Mononuclear cell (primary cell): ENCODE measurements around the gene SNX24. TPM values are rescaled to one million over a fixed set of nuclear protein-coding genes. Genes with fewer than 3 reads are reported as not detected.
"Not testable (repeated sequence)": the region's sequence is repeated elsewhere in the genome, so short reads cannot be mapped to it uniquely, and the experiment has no call there.

Experiments
- H3K27me3 ChIP-seq: 2 replicates; pipeline ENCODE4 v1.6.0; 2011; ENCODE audit warnings: low read length, control low read depth; ENCODE audit not compliant: insufficient read depth
- H3K4me1 ChIP-seq: 2 replicates; pipeline ENCODE4 v1.5.1; 2011; ENCODE audit warnings: mild to moderate bottlenecking, low read length, control low read depth; ENCODE audit not compliant: insufficient read depth
- H3K4me3 ChIP-seq: 2 replicates; pipeline ENCODE4 v1.5.1; 2011; ENCODE audit warnings: mild to moderate bottlenecking, low read length, moderate library complexity
- H3K9me3 ChIP-seq: 2 replicates; pipeline ENCODE4 v1.5.1; 2011; ENCODE audit warnings: low read depth, mild to moderate bottlenecking, control low read depth, low read length
- total RNA-seq: library from RNA; depleted of rRNA; stranded (reverse); fragments of >200 nt; gene quantifications from one replicate; pipeline ENCODE4 v1.2.3, GENCODE V29; 2012

SNX24 gene
- total RNA-seq, 1 donor = 1.4 TPM

- H3K4me1 ChIP-seq = no peaks in the 10 kb centered on the region
Measured at GRCh38 chr5:122954719-122955118, 109.3 kb downstream of the SNX24 start.

DNA sequence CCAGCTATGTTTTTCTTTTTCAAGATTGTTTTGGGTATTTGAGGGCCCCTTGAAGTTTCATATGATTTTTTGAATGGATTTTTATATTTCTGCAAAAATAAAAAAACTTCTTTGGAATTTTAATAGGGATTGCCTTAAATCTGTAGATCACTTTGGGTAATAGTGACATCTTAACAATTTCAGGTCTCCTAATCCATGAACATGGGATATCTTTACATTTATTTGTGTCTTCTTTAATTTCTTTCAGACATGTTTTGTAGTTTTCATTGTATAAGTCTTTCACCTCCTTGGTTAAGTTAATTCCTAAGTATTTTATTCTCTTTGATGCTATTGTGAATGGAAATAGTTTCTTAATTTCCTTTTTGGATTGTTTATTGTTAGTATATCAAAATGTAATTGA is 112.0 kb downstream of the SNX24 start:
- Histone ChIP-seq H3K4me1 (no peaks in the 10 kb centered on the region), H3K9me3 (peaks cover 7% of the 10 kb centered on the region), H3K4me3 (no peak overlapping the region), H3K27me3 (no peaks in the 10 kb centered on the region)

More at GRCh38 chr5:122954719-122955118, 109.3 kb downstream of the SNX24 start:
- H3K27me3 ChIP-seq = no peaks in the 10 kb centered on the region
- no peak overlapping the region for H3K4me3 ChIP-seq
- peaks cover 7% of the 10 kb centered on the region for H3K9me3 ChIP-seq

GRCh38 chr5:122959740-122960445 is 114.5 kb downstream of the SNX24 start:
- Histone ChIP-seq H3K4me1 (no peaks in the 10 kb centered on the region), H3K9me3 (peaks cover 7% of the 10 kb centered on the region), H3K4me3 (no peak overlapping the region), H3K27me3 (no peaks in the 10 kb centered on the region)

DNA sequence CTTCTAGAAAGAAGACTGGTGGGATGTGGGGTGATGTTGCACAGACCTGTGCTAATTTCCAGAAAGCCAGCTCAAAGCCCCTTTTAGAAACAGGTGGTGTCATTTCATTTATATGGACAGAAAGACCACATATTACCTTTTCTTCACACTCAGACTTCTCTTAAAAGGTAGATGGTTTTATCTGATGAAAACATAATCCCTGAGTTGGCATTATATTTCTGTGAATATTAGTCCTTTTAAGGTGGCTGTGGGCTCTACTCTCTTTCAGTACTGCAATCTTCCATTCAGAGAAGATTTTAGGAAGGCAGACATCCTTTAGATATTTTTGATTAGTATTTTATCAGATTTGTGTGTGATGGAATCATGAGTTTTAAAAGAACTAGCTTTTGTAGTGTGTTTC is 117.9 kb downstream of the SNX24 start:
- no peaks in the 10 kb centered on the region for H3K27me3 ChIP-seq
- H3K4me3 ChIP-seq = no peak overlapping the region
- H3K9me3 ChIP-seq = no peaks in the 10 kb centered on the region
- no peaks in the 10 kb centered on the region for H3K4me1 ChIP-seq

DNA sequence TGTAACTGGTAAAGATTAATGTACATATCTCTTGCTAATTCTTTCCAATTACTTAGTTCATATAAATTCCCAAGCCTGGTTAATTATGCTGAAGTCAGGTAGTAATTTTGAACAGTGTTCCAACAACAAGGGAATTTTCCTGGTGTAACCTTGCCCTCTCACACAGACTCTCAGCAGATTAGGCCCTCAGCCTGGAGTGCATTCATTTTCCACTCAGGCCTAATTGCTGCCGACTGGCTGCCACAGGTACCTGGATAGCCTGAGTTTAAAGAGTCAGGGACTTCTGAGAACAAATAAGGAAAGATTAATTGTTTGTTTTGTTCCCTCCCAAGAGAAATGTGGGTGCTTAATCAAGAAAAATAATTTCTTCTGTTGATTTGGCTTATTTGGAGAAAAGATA is 119.7 kb downstream of the SNX24 start:
- H3K4me1 ChIP-seq = no peaks in the 10 kb centered on the region
- H3K27me3 ChIP-seq = no peaks in the 10 kb centered on the region
- H3K4me3 ChIP-seq = no peak overlapping the region
- H3K9me3 ChIP-seq = no peaks in the 10 kb centered on the region

DNA sequence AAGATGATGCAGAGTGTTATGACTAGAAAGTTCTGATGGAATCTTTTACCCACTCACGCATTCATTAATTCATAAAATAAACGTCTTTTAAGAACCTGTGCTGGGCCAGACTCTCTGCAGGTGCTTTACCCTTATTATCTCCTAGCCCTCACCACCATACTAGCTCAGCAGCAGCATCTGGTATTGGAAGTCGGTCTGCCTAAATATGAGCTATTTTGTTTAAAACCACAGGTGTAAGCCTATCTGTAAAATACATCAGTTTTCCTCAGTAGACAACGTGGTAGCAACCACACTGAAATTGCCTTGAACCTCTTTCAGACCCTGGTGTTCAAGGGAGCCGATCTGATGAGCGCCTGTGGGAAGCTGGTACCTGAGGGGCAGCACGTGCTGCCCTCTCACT is 121.7 kb downstream of the SNX24 start:
- Histone ChIP-seq H3K4me1 (no peaks in the 10 kb centered on the region), H3K27me3 (no peaks in the 10 kb centered on the region)

DNA sequence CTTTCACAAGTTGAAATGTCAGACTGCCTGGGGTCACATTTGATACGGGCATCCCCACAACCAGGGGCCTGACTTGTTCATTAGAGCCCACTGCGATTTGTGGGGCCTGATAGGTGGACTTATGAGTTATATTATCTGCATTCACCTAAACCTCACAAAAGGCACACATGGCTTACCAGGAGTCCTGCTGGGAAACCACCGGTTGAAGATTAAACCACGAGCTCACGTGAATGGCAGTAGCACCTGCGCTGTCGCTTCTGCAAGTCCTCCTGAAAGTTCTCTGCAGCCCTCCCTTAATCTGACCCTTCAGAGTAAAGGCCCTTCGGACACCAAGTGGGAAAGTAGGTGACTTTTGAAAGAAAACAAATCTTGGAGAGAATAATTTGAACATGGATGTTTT is 122.2 kb downstream of the SNX24 start:
- no peaks in the 10 kb centered on the region for H3K4me1 ChIP-seq
- H3K9me3 ChIP-seq = no peaks in the 10 kb centered on the region
- no peaks in the 10 kb centered on the region for H3K27me3 ChIP-seq
- no peak overlapping the region for H3K4me3 ChIP-seq

More for the DNA sequence above, 121.7 kb downstream of the SNX24 start:
- Histone ChIP-seq H3K9me3 (no peaks in the 10 kb centered on the region), H3K4me3 (no peak overlapping the region)

DNA sequence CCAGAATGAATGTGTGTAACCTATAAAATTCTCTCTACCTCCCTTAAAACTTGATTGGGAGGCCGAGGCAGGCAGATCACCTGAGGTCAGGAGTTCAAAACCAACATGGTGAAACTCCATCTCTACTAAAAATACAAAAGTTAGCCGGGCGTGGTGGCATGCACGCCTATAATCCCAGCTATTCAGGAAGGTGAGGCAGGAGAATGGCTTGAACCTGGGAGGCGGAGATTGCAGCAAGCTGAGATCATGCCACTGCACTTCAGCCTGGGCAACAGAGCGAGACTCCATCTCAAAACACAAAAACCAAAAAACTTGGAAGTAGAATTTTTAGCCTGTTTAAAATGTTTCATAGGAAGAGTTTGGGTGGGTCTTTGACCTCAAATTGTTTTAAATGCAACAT is 122.6 kb downstream of the SNX24 start:
- not testable (repeated sequence) for H3K4me1 ChIP-seq, H3K27me3 ChIP-seq, H3K9me3 ChIP-seq, H3K4me3 ChIP-seq

- H3K9me3 ChIP-seq = no peaks in the 10 kb centered on the region
- H3K4me1 ChIP-seq = no peaks in the 10 kb centered on the region
- no peaks in the 10 kb centered on the region for H3K27me3 ChIP-seq
- H3K4me3 ChIP-seq = no peak overlapping the region
Measured at GRCh38 chr5:122971333-122971732, 125.9 kb downstream of the SNX24 start.

GRCh38 chr5:122972877-122973276 is 127.5 kb downstream of the SNX24 start:
- Histone ChIP-seq H3K4me3 (no peak overlapping the region), H3K27me3 (no peaks in the 10 kb centered on the region), H3K9me3 (no peaks in the 10 kb centered on the region), H3K4me1 (no peaks in the 10 kb centered on the region)

- H3K9me3 ChIP-seq, H3K4me3 ChIP-seq, H3K4me1 ChIP-seq, H3K27me3 ChIP-seq: not testable (repeated sequence)
Measured at GRCh38 chr5:122973759-122974158, 128.3 kb downstream of the SNX24 start.

GRCh38 chr5:122974251-122974650 is 128.8 kb downstream of the SNX24 start:
- H3K9me3 ChIP-seq, H3K27me3 ChIP-seq, H3K4me3 ChIP-seq, H3K4me1 ChIP-seq: not testable (repeated sequence)

DNA sequence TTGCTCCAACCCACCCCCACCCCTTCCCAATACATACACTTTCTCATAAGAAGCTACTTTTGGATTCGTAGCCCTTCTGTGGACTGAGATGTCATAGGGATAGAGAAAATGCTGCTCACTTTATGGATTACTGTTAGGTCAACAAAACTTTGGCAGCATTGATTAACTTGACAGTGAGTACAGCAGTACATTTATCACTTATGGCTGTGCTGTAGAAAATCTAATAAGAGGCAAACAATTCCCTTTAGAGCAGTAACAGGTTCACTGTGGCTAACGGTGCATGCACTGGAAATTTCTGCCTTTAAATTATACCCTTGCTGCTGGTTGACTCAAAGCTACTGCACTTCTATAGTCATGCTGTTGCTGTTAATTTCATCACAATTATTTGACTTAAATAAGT is 131.9 kb downstream of the SNX24 start:
- no peaks in the 10 kb centered on the region for H3K4me1 ChIP-seq

GRCh38 chr5:122978068-122978467 is 132.7 kb downstream of the SNX24 start:
- H3K4me3 ChIP-seq = no peak overlapping the region
- H3K9me3 ChIP-seq = no peaks in the 10 kb centered on the region
- H3K4me1 ChIP-seq = no peaks in the 10 kb centered on the region
- H3K27me3 ChIP-seq = no peaks in the 10 kb centered on the region

More for the DNA sequence above, 131.9 kb downstream of the SNX24 start:
- no peak overlapping the region for H3K4me3 ChIP-seq
- H3K27me3 ChIP-seq = no peaks in the 10 kb centered on the region
- no peaks in the 10 kb centered on the region for H3K9me3 ChIP-seq

DNA sequence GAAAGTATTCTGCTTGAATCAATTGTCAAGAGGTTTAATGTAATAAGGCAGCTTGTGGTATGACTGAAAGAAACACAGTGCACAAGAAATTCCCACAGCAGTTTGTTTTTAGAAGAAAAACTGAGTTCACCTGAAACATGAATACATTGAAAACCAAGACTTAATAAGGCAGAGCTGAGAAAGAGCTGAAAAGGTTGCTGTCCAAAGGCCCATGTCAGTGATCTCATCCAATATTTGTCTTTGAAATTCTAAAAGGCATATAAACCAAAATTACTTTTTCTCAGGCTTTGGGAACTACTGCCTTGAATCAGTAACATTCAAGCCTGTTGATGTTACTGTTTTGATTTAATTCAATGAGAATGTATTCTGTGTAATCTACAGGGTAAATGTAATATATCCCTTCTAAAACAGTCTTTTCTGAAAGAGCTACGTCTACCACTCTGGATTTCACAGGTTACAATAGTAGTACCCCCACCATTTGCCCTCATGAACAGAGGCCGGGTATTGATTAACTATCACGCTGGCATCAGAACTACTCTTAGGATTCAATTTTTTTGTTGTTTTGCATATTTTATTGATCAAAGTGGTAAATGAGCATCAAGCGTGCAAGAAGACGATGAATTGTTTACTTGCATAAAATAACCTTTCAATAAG is 133.4 kb downstream of the SNX24 start:
- Histone ChIP-seq H3K9me3 (no peaks in the 10 kb centered on the region), H3K4me3 (no peak overlapping the region), H3K27me3 (no peaks in the 10 kb centered on the region), H3K4me1 (no peaks in the 10 kb centered on the region)

DNA sequence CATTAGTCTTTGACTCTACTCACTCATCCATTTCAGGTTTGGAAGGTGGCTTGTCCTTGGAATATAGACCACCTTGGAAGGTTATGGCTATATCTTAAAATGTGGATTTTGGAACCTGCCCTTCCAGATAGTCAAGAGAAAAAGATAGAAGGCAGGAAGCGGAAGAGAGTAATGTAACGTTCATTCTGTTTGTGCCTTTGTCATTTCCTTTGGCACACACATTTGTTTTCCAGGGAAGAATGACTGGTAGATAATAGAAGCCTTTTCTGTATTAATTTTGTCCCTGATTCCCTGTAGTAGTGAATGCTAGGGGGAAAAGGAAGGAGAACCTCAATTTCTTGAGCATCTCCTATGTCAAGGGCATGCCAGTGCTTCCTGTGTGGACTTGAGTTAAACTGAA is 136.4 kb downstream of the SNX24 start:
- no peaks in the 10 kb centered on the region for H3K9me3 ChIP-seq
- no peaks in the 10 kb centered on the region for H3K27me3 ChIP-seq
- no peaks in the 10 kb centered on the region for H3K4me1 ChIP-seq
- no peak overlapping the region for H3K4me3 ChIP-seq
